Esophagus muscularis mucosa (tissue), 4 donors: ENCODE data around the gene AMIGO3. TPM values are rescaled to one million over a fixed set of nuclear protein-coding genes. Genes with fewer than 3 reads are reported as not detected.

Experiments
- DNase-seq: peaks from one replicate; pipeline ENCODE4 v3.0.0-alpha.2; 2017; ENCODE audit errors: extremely low spot score
- H3K27ac ChIP-seq, 4 donors: fragments of 200-600 bp; sonication (generic); replicated peaks in 1 of 4; 1 replicate in 3 of 4; 2 replicates in 1 of 4; pipeline ENCODE4 v1.5.1; 2016 to 2019; ENCODE audit warnings: mild to moderate bottlenecking in 1 of 4
- H3K27me3 ChIP-seq, 4 donors: fragments of 200-600 bp; sonication (generic); one replicate each; pipeline versions ENCODE4 v1.5.1 to v1.6.0; 2016 to 2019
- H3K36me3 ChIP-seq, 4 donors: fragments of 200-600 bp; sonication (generic); one replicate each; pipeline ENCODE4 v1.5.1; 2016 to 2019
- H3K4me1 ChIP-seq, 4 donors: fragments of 200-600 bp; sonication (generic); one replicate each; pipeline ENCODE4 v1.5.1; 2016 to 2019
- H3K4me3 ChIP-seq, 4 donors: fragments of 200-600 bp; sonication (generic); 1 replicate in 2 of 4; 2 replicates in 2 of 4; pipeline ENCODE4 v1.5.1; 2016 to 2019; ENCODE audit warnings: mild to moderate bottlenecking in 4 of 4, moderate library complexity in 1 of 4
- H3K9me3 ChIP-seq, 4 donors: fragments of 200-600 bp; sonication (generic); 1 replicate in 3 of 4; 2 replicates in 1 of 4; pipeline ENCODE4 v1.5.1; 2016 to 2019
- CTCF ChIP-seq, 3 experiments: fragments of 200-600 bp in 2 of 3; fragments of 450-650 bp in 1 of 3; sonication (generic) in 2 of 3; IDR thresholded peaks; one replicate each; pipeline ENCODE4 v1.5.1; 2017 to 2019; ENCODE audit warnings: antibody characterized with exemption in 3 of 3, mild to moderate bottlenecking in 2 of 3, moderate library complexity in 1 of 3
- EP300 ChIP-seq: sonication (generic); formaldehyde crosslinking; IDR thresholded peaks from one replicate; pipeline ENCODE4 v1.6.1; 2017; ENCODE audit warnings: antibody characterized with exemption
- POLR2A ChIP-seq: fragments of 450-650 bp; IDR thresholded peaks from one replicate; pipeline ENCODE4 v1.6.1; 2017; ENCODE audit warnings: antibody characterized with exemption, moderate library complexity, mild to moderate bottlenecking, low read depth
- POLR2AphosphoS5 ChIP-seq, 2 donors: sonication (generic); formaldehyde crosslinking; IDR thresholded peaks; one replicate each; pipeline ENCODE4 v1.6.1; 2017; ENCODE audit warnings: antibody characterized with exemption in 2 of 2
- WGBS: methylation state at CpG from one replicate; pipeline ENCODE4 v1.1.5; 2018; 5-methylcytosine and 5-hydroxymethylcytosine counted together
- intact Hi-C: fragments of 100-400 bp; cut with DNase I; formaldehyde crosslinking; loops from one replicate; pipeline ENCODE4 v1.15.1; 2023
- total RNA-seq, 4 donors: library from RNA; depleted of rRNA; stranded (reverse); fragments of >200 nt; gene quantifications; one replicate each; pipeline versions ENCODE4 v1.1.0 to v1.2.1, GENCODE V29; 2016

Gene AMIGO3
- total RNA-seq, 4 donors from 2014 or later: 1.2 to 1.7 TPM; not detected in 2

- Histone ChIP-seq H3K9me3 (no peaks in the 10 kb centered on the region), H3K4me3 (no peak overlapping the region), H3K4me1 (peaks cover 0 to 13% (median 2%) of the 10 kb centered on the region in 4 donors), H3K27ac (no peak overlapping the region), H3K36me3 (peaks cover 69 to 98% (median 90%) of the 10 kb centered on the region in 4 donors), H3K27me3 (peaks cover 0 to 11% (median 0%) of the 10 kb centered on the region in 4 donors)
- 81% methylated on average over 3 of the region's 7 CpGs for WGBS
- no peak for TF ChIP-seq EP300
- TF ChIP-seq POLR2AphosphoS5 (IDR thresholded peaks at IDR 0.05): no peak
- no peak for DNase-seq
- intact Hi-C loops: no loop called here
Observed at GRCh38 chr3:49680493-49681231, 38.8 kb downstream of the AMIGO3 start.

- no peaks in the 10 kb centered on the region for H3K9me3 ChIP-seq
- intact Hi-C loops: no loop called here
Observed at GRCh38 chr3:49675912-49676311, 43.6 kb downstream of the AMIGO3 start.

GRCh38 chr3:49674497-49674983 is 44.9 kb downstream of the AMIGO3 start:
- Histone ChIP-seq H3K36me3 (peaks cover 27 to 41% (median 40%) of the 10 kb centered on the region in 4 donors), H3K4me3 (peak overlapping the region; percentile 74 to 88 (median 78)), H3K9me3 (no peaks in the 10 kb centered on the region), H3K4me1 (peaks cover 15 to 31% (median 23%) of the 10 kb centered on the region in 4 donors), H3K27me3 (no peaks in the 10 kb centered on the region), H3K27ac (peak overlapping the region; percentile 87 to 94 (median 93))
- DNase-seq: no peak
- 4% methylated on average over 27 of the region's 34 CpGs for WGBS
- peak in 1 of 3 experiments; percentile 6 for TF ChIP-seq CTCF (IDR thresholded peaks at IDR 0.05)
- TF ChIP-seq POLR2A: no peak
- TF ChIP-seq EP300: no peak
- no peak for TF ChIP-seq POLR2AphosphoS5 (IDR thresholded peaks at IDR 0.05)
- intact Hi-C loops: no loop called here

More at GRCh38 chr3:49675912-49676311, 43.6 kb downstream of the AMIGO3 start:
- peaks cover 40 to 55% (median 54%) of the 10 kb centered on the region in 4 donors for H3K36me3 ChIP-seq
- no peak overlapping the region for H3K27ac ChIP-seq
- H3K27me3 ChIP-seq: no peaks in the 10 kb centered on the region
- 95% methylated on average over 10 of the region's 11 CpGs for WGBS
- TF ChIP-seq POLR2A: no peak
- TF ChIP-seq CTCF (IDR thresholded peaks at IDR 0.05): no peak
- TF ChIP-seq EP300: no peak
- TF ChIP-seq POLR2AphosphoS5 (IDR thresholded peaks at IDR 0.05): no peak
- no peak for DNase-seq
- no peak overlapping the region for H3K4me3 ChIP-seq
- H3K4me1 ChIP-seq: peaks cover 15 to 31% (median 23%) of the 10 kb centered on the region in 4 donors

- Histone ChIP-seq H3K36me3 (peaks cover 21 to 35% (median 33%) of the 10 kb centered on the region in 4 donors), H3K27me3 (peaks cover 0 to 5% (median 0%) of the 10 kb centered on the region in 4 donors), H3K4me1 (peaks cover 15 to 31% (median 23%) of the 10 kb centered on the region in 4 donors), H3K4me3 (peak within 1 kb of the TSS; percentile 74 to 88 (median 78)), H3K27ac (peak within 1 kb of the TSS; percentile 87 to 94 (median 93)), H3K9me3 (no peaks in the 10 kb centered on the region)
- intact Hi-C loops: no loop called here
- DNase-seq: peak; percentile 98
- WGBS: 0% methylated on average over 22 of the region's 71 CpGs
- TF ChIP-seq CTCF (IDR thresholded peaks at IDR 0.05): no peak
- TF ChIP-seq POLR2AphosphoS5 (IDR thresholded peaks at IDR 0.05): peak; percentile 85 to 92
- TF ChIP-seq POLR2A: peak; percentile 75
- TF ChIP-seq EP300: no peak
Observed at GRCh38 chr3:49673715-49674496, 45.6 kb downstream of the AMIGO3 start, which contains the start of gene APEH. APEH (plus strand) TSS chr3:49674351; CDS start chr3:49674402, 51 bp downstream.
